Measurements from ENCODE around the gene ZIK1. TPM values are rescaled to one million over a fixed set of nuclear protein-coding genes. Genes with fewer than 3 reads are reported as not detected.

ZIK1 gene
- total RNA-seq, 1 experiment from 2014 or later, result not detected

DNA sequence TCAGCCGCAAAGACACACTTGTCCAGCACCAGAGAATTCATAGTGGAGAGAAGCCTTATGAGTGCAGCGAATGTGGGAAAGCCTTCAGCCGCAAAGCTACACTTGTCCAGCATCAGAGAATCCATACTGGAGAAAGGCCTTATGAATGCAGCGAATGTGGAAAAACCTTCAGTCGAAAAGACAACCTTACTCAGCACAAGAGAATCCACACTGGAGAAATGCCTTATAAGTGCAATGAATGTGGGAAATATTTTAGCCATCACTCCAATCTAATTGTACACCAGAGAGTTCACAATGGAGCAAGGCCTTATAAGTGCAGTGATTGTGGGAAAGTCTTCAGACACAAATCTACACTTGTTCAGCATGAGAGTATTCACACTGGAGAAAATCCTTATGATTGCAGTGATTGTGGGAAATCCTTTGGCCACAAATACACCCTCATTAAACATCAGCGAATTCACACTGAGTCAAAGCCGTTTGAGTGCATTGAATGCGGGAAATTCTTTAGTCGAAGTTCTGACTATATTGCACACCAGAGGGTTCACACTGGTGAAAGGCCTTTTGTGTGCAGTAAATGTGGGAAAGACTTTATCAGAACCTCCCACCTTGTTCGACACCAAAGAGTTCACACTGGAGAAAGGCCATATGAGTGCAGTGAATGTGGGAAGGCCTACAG is 36.9 kb downstream of the ZIK1 start:
- ATAC-seq, result no peak
- H3K9me3 ChIP-seq (ENCODE audit: control insufficient read depth, insufficient read depth, low read depth, low read length), result peaks cover 91% of the 10 kb centered on the region
- ChIA-PET POLR2A (no interaction called here), CTCF (no interaction called here)
- intact Hi-C loops (cut with micrococcal nuclease; ENCODE audit: unreplicated experiment), result no loop called here
- TF ChIP-seq SIN3A (IDR thresholded peaks at IDR 0.05; ENCODE audit: borderline replicate concordance, insufficient read depth, low read depth, low read length), result no peak
- TF ChIP-seq, protein P1, sequence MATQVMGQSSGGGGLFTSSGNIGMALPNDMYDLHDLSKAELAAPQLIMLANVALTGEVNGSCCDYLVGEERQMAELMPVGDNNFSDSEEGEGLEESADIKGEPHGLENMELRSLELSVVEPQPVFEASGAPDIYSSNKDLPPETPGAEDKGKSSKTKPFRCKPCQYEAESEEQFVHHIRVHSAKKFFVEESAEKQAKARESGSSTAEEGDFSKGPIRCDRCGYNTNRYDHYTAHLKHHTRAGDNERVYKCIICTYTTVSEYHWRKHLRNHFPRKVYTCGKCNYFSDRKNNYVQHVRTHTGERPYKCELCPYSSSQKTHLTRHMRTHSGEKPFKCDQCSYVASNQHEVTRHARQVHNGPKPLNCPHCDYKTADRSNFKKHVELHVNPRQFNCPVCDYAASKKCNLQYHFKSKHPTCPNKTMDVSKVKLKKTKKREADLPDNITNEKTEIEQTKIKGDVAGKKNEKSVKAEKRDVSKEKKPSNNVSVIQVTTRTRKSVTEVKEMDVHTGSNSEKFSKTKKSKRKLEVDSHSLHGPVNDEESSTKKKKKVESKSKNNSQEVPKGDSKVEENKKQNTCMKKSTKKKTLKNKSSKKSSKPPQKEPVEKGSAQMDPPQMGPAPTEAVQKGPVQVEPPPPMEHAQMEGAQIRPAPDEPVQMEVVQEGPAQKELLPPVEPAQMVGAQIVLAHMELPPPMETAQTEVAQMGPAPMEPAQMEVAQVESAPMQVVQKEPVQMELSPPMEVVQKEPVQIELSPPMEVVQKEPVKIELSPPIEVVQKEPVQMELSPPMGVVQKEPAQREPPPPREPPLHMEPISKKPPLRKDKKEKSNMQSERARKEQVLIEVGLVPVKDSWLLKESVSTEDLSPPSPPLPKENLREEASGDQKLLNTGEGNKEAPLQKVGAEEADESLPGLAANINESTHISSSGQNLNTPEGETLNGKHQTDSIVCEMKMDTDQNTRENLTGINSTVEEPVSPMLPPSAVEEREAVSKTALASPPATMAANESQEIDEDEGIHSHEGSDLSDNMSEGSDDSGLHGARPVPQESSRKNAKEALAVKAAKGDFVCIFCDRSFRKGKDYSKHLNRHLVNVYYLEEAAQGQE (IDR thresholded peaks at IDR 0.05; ENCODE audit: insufficient read depth in 1 of 2, low read depth in 2 of 2, low read length in 1 of 2), result no peak
- TF ChIP-seq TCF7L2 (IDR thresholded peaks at IDR 0.05; ENCODE audit: low read depth, low read length), result no peak
- no peak; the same call in 1 of the 2 replicates for TF ChIP-seq POLR2AphosphoS5 (IDR thresholded peaks at IDR 0.05; ENCODE audit: low read depth, low read length)
- TF ChIP-seq, protein P2, sequence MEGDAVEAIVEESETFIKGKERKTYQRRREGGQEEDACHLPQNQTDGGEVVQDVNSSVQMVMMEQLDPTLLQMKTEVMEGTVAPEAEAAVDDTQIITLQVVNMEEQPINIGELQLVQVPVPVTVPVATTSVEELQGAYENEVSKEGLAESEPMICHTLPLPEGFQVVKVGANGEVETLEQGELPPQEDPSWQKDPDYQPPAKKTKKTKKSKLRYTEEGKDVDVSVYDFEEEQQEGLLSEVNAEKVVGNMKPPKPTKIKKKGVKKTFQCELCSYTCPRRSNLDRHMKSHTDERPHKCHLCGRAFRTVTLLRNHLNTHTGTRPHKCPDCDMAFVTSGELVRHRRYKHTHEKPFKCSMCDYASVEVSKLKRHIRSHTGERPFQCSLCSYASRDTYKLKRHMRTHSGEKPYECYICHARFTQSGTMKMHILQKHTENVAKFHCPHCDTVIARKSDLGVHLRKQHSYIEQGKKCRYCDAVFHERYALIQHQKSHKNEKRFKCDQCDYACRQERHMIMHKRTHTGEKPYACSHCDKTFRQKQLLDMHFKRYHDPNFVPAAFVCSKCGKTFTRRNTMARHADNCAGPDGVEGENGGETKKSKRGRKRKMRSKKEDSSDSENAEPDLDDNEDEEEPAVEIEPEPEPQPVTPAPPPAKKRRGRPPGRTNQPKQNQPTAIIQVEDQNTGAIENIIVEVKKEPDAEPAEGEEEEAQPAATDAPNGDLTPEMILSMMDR (IDR thresholded peaks at IDR 0.05), result no peak
- in situ Hi-C loops (cut with HindIII; ENCODE audit: low pct_unique_long_range_greater_than_20kb, low sequenced_read_pairs), result no loop called here
- H3K4me1 ChIP-seq (ENCODE audit: control insufficient read depth, insufficient read depth, low read length), result no peaks in the 10 kb centered on the region
- no peak overlapping the region for H3K4me3 ChIP-seq (ENCODE audit: low read depth in 2 of 2, low read length in 2 of 2)
- no peak overlapping the region for H3K27ac ChIP-seq (ENCODE audit: low read length)
- peaks cover 7% of the 10 kb centered on the region; the same call in 1 of the 2 replicates for H3K36me3 ChIP-seq (ENCODE audit: control insufficient read depth, insufficient read depth, low read length)
- BruUV-seq (replicated peaks), result no TSS peak
- no peak for DNase-seq (ENCODE audit: low read depth, low spot score)
- H3K27me3 ChIP-seq (ENCODE audit: control insufficient read depth, insufficient read depth, low read length), result no peaks in the 10 kb centered on the region

DNA sequence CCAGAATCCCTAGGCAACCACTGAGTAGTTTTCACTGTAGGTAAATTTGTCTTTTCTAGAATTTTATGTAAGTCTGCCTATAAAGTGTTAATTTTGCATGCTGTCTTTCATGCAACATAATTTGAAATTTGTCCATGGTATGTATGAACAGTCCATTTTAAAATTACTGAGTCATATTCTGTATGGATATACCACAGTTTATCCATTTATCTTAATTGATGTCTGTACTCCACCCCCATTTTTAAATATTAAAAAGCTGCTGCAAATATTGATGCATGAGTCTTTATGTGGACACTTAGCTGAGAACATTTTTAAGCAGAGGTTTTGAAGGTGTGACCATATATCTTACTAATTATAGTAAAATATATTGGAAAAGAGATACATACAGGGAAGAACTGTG is 39.1 kb downstream of the ZIK1 start:
- ATAC-seq, result no peak
- ChIA-PET POLR2A (no interaction called here), CTCF (no interaction called here)
- no peak overlapping the region for H3K4me3 ChIP-seq (ENCODE audit: low read depth in 2 of 2, low read length in 2 of 2)
- no peaks in the 10 kb centered on the region for H3K4me1 ChIP-seq (ENCODE audit: control insufficient read depth, insufficient read depth, low read length)
- H3K36me3 ChIP-seq (ENCODE audit: control insufficient read depth, insufficient read depth, low read length), result peaks cover 7% of the 10 kb centered on the region; the same call in 1 of the 2 replicates
- in situ Hi-C loops (cut with HindIII; ENCODE audit: low pct_unique_long_range_greater_than_20kb, low sequenced_read_pairs) (no loop called here), intact Hi-C loops (cut with micrococcal nuclease; ENCODE audit: unreplicated experiment) (no loop called here)
- no TSS peak for BruUV-seq (replicated peaks)
- no peak overlapping the region for H3K27ac ChIP-seq (ENCODE audit: low read length)
- H3K27me3 ChIP-seq (ENCODE audit: control insufficient read depth, insufficient read depth, low read length), result no peaks in the 10 kb centered on the region
- H3K9me3 ChIP-seq (ENCODE audit: control insufficient read depth, insufficient read depth, low read depth, low read length), result peaks cover 68% of the 10 kb centered on the region
- TF ChIP-seq POLR2AphosphoS5 (IDR thresholded peaks at IDR 0.05; ENCODE audit: low read depth, low read length), result no peak
- DNase-seq (ENCODE audit: low read depth, low spot score), result no peak
